ENCODE data around the gene AGER.
A peak's percentile ranks its signal among the peaks of the same experiment; 100 is the strongest.

The AGER gene

GRCh38 chr6:32178547-32179440 lies 5.3 kb downstream of the AGER start:
- H3K4me3 ChIP-seq (ENCODE audit: low read depth, low read length) = peak overlapping the region; percentile 52
- no peak for TF ChIP-seq CTCF (IDR thresholded peaks at IDR 0.05; ENCODE audit: borderline replicate concordance, insufficient read depth, low read depth, low read length)

GRCh38 chr6:32177788-32178546 lies 6.1 kb downstream of the AGER start, which contains the start of gene RNF5:
RNF5 (plus strand) TSS chr6:32178405; CDS start chr6:32178512, 107 bp downstream.
- H3K4me3 ChIP-seq (ENCODE audit: low read depth, low read length) = peak within 1 kb of the TSS; percentile 52
- no peak for TF ChIP-seq CTCF (IDR thresholded peaks at IDR 0.05; ENCODE audit: borderline replicate concordance, insufficient read depth, low read depth, low read length)

- no peak for TF ChIP-seq CTCF (IDR thresholded peaks at IDR 0.05; ENCODE audit: borderline replicate concordance, insufficient read depth, low read depth, low read length)
- H3K4me3 ChIP-seq (ENCODE audit: low read depth, low read length) = peak overlapping the region; percentile 51
Measured at GRCh38 chr6:32177183-32177787, 6.8 kb downstream of the AGER start.

GRCh38 chr6:32176476-32177182 lies 7.4 kb downstream of the AGER start:
- no peak for TF ChIP-seq CTCF (IDR thresholded peaks at IDR 0.05; ENCODE audit: borderline replicate concordance, insufficient read depth, low read depth, low read length)
- peak overlapping the region; percentile 51 for H3K4me3 ChIP-seq (ENCODE audit: low read depth, low read length)

- peak within 1 kb of the TSS; percentile 68 for H3K4me3 ChIP-seq (ENCODE audit: low read depth, low read length)
- no peak for TF ChIP-seq CTCF (IDR thresholded peaks at IDR 0.05; ENCODE audit: borderline replicate concordance, insufficient read depth, low read depth, low read length)
Measured at GRCh38 chr6:32175711-32176475, 8.2 kb downstream of the AGER start, which contains the start of gene AGPAT1. AGPAT1 (minus strand) TSS chr6:32176084; CDS start chr6:32171496, 4,588 bp downstream.

- peak overlapping the region; percentile 68 for H3K4me3 ChIP-seq (ENCODE audit: low read depth, low read length)
- no peak for TF ChIP-seq CTCF (IDR thresholded peaks at IDR 0.05; ENCODE audit: borderline replicate concordance, insufficient read depth, low read depth, low read length)
Measured at GRCh38 chr6:32175322-32175710, 8.7 kb downstream of the AGER start.

All from GM12875 (cell line).